ENCODE data around the gene OR13J1.

Gene OR13J1

DNA sequence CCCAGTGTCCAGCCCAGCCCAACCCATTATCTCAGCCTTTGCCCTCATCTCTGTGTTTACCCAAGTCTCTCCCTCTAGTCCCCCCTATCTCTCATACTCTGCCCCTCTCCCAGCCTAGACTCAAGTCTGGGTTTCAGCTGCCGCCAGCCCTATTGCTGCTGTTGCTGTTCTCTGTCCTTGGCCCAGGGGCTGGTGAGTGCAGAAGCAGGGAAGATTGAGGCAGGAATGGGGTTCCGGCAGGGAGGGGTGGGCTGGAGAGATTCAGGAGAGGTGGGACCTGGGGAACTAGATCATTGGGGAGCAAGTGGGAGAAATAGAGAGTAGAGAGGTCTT is 40.5 kb downstream of the OR13J1 start:
- no peak for DNase-seq

- DNase-seq, result peak; percentile 91
Observed at GRCh38 chr9:35829084-35829763, 41.0 kb downstream of the OR13J1 start, which contains the start of gene TMEM8B. Gene TMEM8B, plus strand, starts transcription at chr9:35829228. Its CDS starts 220 bp downstream, at chr9:35829448.

- no peak for DNase-seq
Observed at GRCh38 chr9:35828716-35829083, 41.5 kb downstream of the OR13J1 start, which contains the start of gene FAM221B. Gene FAM221B, minus strand, starts transcription at chr9:35828732. Its CDS starts 2,571 bp downstream, at chr9:35826161.

- peak; percentile 64 for DNase-seq
Observed at GRCh38 chr9:35827486-35827885, 42.7 kb downstream of the OR13J1 start.

DNA sequence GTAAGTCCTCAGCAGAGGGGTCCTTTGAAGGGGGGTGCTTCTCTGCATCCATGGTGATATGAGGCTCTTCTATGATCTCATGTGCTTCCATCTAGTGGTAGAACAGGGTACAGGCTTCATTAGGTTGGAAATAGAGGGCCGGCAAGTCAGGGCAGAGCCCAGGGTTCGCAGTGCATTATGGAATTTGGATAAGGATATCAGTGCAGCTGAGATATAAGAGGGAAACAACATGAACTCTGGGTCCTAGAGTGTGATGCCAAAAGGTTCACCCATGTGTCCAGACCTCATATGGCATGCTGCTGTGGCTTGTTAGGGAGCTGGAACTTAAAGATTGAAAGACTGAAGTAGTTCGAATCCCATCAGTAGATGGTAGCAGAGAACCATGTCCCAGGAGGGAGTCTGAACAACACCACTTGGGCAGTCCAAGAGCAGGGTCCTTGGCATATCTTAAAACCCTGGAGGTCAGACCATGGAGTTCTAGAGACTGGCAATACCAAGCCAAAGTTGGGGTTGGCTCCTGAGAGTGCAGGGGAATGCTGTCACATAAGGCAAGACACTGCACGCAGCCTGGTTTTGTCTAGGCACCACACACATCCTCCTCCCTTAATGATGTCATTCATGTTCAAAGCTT is 44.0 kb downstream of the OR13J1 start:
- peak; percentile 61 for DNase-seq

DNA sequence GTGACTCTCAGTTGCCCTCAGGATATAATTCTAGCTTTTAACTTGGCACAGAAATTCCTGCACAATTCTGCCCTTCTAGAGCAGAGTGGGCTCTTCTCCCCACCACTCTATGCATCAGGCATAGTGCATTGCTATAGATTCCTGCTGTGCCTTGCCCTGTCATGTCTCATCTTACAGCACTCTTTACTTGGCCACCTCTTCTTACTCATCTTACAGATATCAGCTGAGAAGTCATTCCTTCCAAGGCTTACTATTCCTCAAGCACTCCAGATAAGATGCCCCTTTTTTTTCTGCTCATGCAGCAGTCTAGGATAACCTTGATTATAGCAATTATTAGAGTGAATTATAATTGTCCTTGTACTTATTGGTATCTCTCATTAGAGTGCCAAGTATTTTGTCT is 47.3 kb downstream of the OR13J1 start:
- DNase-seq, result no peak

GRCh38 chr9:35820076-35820475 is 50.1 kb downstream of the OR13J1 start:
- DNase-seq, result peak; percentile 77
